Panc1 (cell line): ENCODE results near the gene SMAD6. TPM values are rescaled to one million over a fixed set of nuclear protein-coding genes. Genes with fewer than 3 reads are reported as not detected.

Experiments used
- ATAC-seq: fragments of 200-7000 bp; cut with Tn5 transposase; 2 replicates; pipeline ENCODE4 v1.9.1; 2020; ENCODE audit warnings: mild to moderate bottlenecking, moderate library complexity
- BruUV-seq: library from RNA; stranded (reverse); fragments of 400-500 nt; replicated peaks from 2 replicates; lab custom pipeline; 2021; lab: Mats Ljungman, UMichigan
- CTCF ChIA-PET: fragments of 300-600 bp; sonication (Branson Sonifier 250); formaldehyde crosslinking; loops from one replicate; lab custom pipeline; 2022; ENCODE audit warnings: antibody characterized with exemption; lab: Charles Lee
- POLR2A ChIA-PET: fragments of 300-600 bp; sonication (Branson Sonifier 250); formaldehyde crosslinking; loops from one replicate; lab custom pipeline; 2022; ENCODE audit warnings: antibody characterized with exemption; lab: Charles Lee
- DNase-seq: peaks from one replicate; pipeline ENCODE4 v3.0.0-alpha.2; 2010; ENCODE audit warnings: low read depth, low spot score
- H3K27ac ChIP-seq: 2 replicates; pipeline ENCODE4 v1.5.1; 2011; ENCODE audit warnings: mild to moderate bottlenecking, low read length, inconsistent platforms
- H3K27me3 ChIP-seq: fragments of 200-500 bp; sonication (Bioruptor generic); 2 replicates; pipeline ENCODE4 v1.6.0; 2014; ENCODE audit warnings: low read length, inconsistent platforms; ENCODE audit not compliant: control insufficient read depth, insufficient read depth
- H3K36me3 ChIP-seq: fragments of 200-500 bp; sonication (Bioruptor generic); 2 replicates; pipeline ENCODE4 v1.5.1; 2014; ENCODE audit warnings: inconsistent platforms, mild to moderate bottlenecking, low read length, moderate library complexity; ENCODE audit not compliant: control insufficient read depth, insufficient read depth
- H3K4me1 ChIP-seq: 2 replicates; pipeline ENCODE4 v1.5.1; 2011; ENCODE audit warnings: inconsistent platforms, mild to moderate bottlenecking, low read length, moderate library complexity; ENCODE audit not compliant: control insufficient read depth, insufficient read depth
- H3K4me3 ChIP-seq, 2 experiments: 2 replicates each; pipeline ENCODE4 v1.5.1; 2011 to 2012; ENCODE audit warnings: low read depth in 2 of 2, low read length in 2 of 2, mild to moderate bottlenecking in 2 of 2, inconsistent platforms in 1 of 2, moderate library complexity in 1 of 2
- H3K9me3 ChIP-seq: fragments of 200-500 bp; sonication (Bioruptor generic); 2 replicates; pipeline ENCODE4 v1.5.1; 2014; ENCODE audit warnings: low read depth, mild to moderate bottlenecking, inconsistent platforms, low read length, moderate library complexity; ENCODE audit not compliant: control insufficient read depth, insufficient read depth
- POLR2AphosphoS5 ChIP-seq: IDR thresholded peaks from 2 replicates; pipeline ENCODE4 v1.6.1; 2012; ENCODE audit warnings: mild to moderate bottlenecking, low read depth, low read length, moderate library complexity
- REST ChIP-seq, 2 experiments: IDR thresholded peaks; 2 replicates each; pipeline ENCODE4 v1.6.1; 2011 to 2012; ENCODE audit warnings: low read depth in 2 of 2, control low read depth in 1 of 2, low read length in 1 of 2, mild to moderate bottlenecking in 1 of 2, moderate library complexity in 1 of 2; ENCODE audit not compliant: insufficient read depth in 1 of 2
- SIN3A ChIP-seq: IDR thresholded peaks from 2 replicates; pipeline ENCODE4 v1.6.1; 2012; ENCODE audit warnings: low read depth, mild to moderate bottlenecking, low read length, moderate library complexity, borderline replicate concordance; ENCODE audit not compliant: insufficient read depth
- TCF7L2 ChIP-seq: IDR thresholded peaks from 2 replicates; pipeline ENCODE4 v1.6.1; 2011; ENCODE audit warnings: mild to moderate bottlenecking, low read depth, low read length, inconsistent platforms
- in situ Hi-C: cut with HindIII; loops from 2 replicates; pipeline ENCODE4 v1.10.0; 2016; ENCODE audit warnings: low sequenced_read_pairs, low pct_unique_long_range_greater_than_20kb
- intact Hi-C: fragments of 100-400 bp; cut with micrococcal nuclease; formaldehyde crosslinking; loops from one replicate; pipeline ENCODE4 v1.10.0; 2022; ENCODE audit not compliant: unreplicated experiment
- total RNA-seq: library from RNA; stranded (reverse); gene quantifications from one replicate; pipeline ENCODE4 v1.2.1, GENCODE V29; 2021; ENCODE audit not compliant: unreplicated experiment
- TF ChIP-seq, protein P1 (sequence below): fragments of 450-650 bp; IDR thresholded peaks from 2 replicates; pipeline ENCODE4 v1.5.1; 2017; ENCODE audit warnings: mild to moderate bottlenecking

SMAD6 gene
- total RNA-seq, 1 experiment from 2014 or later = 45.9 TPM

DNA sequence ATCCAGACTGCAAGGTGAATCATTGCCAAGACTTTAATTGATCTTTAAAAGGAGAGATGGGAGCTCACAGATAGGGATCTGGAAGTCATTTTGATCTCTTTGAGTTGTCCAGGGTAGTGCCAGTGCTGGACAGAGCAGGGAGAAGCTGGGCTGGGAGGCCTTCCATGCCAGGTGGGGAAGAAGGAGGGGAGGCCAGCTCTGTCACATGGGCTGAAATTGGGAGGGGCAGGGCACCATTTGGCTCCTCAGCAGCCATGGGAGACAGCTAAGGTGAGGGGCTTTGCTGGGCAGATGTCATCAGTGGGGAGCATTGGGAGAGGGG, 23.4 kb downstream of the SMAD6 start:
- intact Hi-C loops (no loop called here), in situ Hi-C loops (no loop called here)
- CTCF ChIA-PET = no interaction called here
- no peaks in the 10 kb centered on the region for H3K27me3 ChIP-seq
- POLR2A ChIA-PET = no interaction called here
- DNase-seq (no peak), ATAC-seq (0 out of 2 replicates have a peak, but pooled peaks have one; percentile 5)
- H3K36me3 ChIP-seq = no peaks in the 10 kb centered on the region
- H3K4me3 ChIP-seq = no peak overlapping the region
- TF ChIP-seq REST (IDR thresholded peaks at IDR 0.05; ENCODE audit: insufficient read depth in 1 of 2, low read depth in 2 of 2, low read length in 1 of 2) (peak in 1 of 2 experiments; percentile 25; a peak in 1 of 4 replicates), SIN3A (no peak), TCF7L2 (0 out of 2 replicates have a peak, but pooled peaks have one; percentile 26)
- no peaks in the 10 kb centered on the region for H3K9me3 ChIP-seq
- no TSS peak for BruUV-seq
- peaks cover 78% of the 10 kb centered on the region for H3K4me1 ChIP-seq
- H3K27ac ChIP-seq = peak overlapping the region; percentile 41; the same call in 1 of the 2 replicates

GRCh38 chr15:66726386-66726785, 24.4 kb downstream of the SMAD6 start:
- Histone ChIP-seq H3K4me1 (peaks cover 73% of the 10 kb centered on the region), H3K9me3 (no peaks in the 10 kb centered on the region), H3K27me3 (no peaks in the 10 kb centered on the region), H3K27ac (peak overlapping the region; percentile 68; the same call in 1 of the 2 replicates), H3K36me3 (no peaks in the 10 kb centered on the region), H3K4me3 (no peak overlapping the region)
- POLR2A ChIA-PET = no interaction called here
- in situ Hi-C loops = no loop called here
- CTCF ChIA-PET = no interaction called here
- intact Hi-C loops = no loop called here
- ATAC-seq (no peak), DNase-seq (no peak)
- no TSS peak for BruUV-seq
- TF ChIP-seq POLR2AphosphoS5 = no peak
- no peak for TF ChIP-seq SIN3A
- TF ChIP-seq TCF7L2 = no peak
- TF ChIP-seq, protein P1, sequence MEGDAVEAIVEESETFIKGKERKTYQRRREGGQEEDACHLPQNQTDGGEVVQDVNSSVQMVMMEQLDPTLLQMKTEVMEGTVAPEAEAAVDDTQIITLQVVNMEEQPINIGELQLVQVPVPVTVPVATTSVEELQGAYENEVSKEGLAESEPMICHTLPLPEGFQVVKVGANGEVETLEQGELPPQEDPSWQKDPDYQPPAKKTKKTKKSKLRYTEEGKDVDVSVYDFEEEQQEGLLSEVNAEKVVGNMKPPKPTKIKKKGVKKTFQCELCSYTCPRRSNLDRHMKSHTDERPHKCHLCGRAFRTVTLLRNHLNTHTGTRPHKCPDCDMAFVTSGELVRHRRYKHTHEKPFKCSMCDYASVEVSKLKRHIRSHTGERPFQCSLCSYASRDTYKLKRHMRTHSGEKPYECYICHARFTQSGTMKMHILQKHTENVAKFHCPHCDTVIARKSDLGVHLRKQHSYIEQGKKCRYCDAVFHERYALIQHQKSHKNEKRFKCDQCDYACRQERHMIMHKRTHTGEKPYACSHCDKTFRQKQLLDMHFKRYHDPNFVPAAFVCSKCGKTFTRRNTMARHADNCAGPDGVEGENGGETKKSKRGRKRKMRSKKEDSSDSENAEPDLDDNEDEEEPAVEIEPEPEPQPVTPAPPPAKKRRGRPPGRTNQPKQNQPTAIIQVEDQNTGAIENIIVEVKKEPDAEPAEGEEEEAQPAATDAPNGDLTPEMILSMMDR = no peak
- no peak for TF ChIP-seq REST (IDR thresholded peaks at IDR 0.05; ENCODE audit: insufficient read depth in 1 of 2, low read depth in 2 of 2, low read length in 1 of 2)
